Measurements from ENCODE around the gene PET100.
A peak's percentile ranks its signal among the peaks of the same experiment; 100 is the strongest.

PET100 gene

DNA sequence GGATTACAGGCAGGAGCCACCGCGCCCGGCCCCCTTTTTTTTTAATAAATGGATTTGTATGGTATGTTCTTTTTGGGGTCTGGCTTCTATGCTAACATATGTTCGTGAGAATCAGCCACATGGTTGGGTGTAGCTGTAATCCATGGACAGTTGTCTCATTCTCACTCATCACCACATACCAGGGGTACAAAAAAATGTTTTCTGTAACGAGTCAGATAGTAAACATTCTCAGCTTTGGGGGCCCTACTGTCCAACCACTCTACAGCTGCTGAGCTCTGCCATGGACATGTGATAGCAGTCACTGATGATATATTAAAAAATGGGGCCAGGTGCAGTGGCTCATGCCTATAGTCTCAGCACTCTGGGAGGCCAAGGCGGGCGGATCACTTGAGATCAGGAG lies 34.1 kb downstream of the PET100 start:
- Histone ChIP-seq H3K36me3 (ENCODE audit: control insufficient read depth, insufficient read depth, low read length) (no peaks in the 10 kb centered on the region), H3K4me3 (replicated peaks; ENCODE audit: low read depth, low read length) (no peak overlapping the region), H3K27me3 (replicated peaks; ENCODE audit: control insufficient read depth, insufficient read depth, low read length) (no peaks in the 10 kb centered on the region; the same call in 1 of the 2 replicates)
- TF ChIP-seq, protein P1, sequence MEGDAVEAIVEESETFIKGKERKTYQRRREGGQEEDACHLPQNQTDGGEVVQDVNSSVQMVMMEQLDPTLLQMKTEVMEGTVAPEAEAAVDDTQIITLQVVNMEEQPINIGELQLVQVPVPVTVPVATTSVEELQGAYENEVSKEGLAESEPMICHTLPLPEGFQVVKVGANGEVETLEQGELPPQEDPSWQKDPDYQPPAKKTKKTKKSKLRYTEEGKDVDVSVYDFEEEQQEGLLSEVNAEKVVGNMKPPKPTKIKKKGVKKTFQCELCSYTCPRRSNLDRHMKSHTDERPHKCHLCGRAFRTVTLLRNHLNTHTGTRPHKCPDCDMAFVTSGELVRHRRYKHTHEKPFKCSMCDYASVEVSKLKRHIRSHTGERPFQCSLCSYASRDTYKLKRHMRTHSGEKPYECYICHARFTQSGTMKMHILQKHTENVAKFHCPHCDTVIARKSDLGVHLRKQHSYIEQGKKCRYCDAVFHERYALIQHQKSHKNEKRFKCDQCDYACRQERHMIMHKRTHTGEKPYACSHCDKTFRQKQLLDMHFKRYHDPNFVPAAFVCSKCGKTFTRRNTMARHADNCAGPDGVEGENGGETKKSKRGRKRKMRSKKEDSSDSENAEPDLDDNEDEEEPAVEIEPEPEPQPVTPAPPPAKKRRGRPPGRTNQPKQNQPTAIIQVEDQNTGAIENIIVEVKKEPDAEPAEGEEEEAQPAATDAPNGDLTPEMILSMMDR (IDR thresholded peaks at IDR 0.05; ENCODE audit: insufficient read depth, low read length, poor library complexity, severe bottlenecking), result no peak
- no peak for DNase-seq (ENCODE audit: extremely low read depth, insufficient read length)

DNA sequence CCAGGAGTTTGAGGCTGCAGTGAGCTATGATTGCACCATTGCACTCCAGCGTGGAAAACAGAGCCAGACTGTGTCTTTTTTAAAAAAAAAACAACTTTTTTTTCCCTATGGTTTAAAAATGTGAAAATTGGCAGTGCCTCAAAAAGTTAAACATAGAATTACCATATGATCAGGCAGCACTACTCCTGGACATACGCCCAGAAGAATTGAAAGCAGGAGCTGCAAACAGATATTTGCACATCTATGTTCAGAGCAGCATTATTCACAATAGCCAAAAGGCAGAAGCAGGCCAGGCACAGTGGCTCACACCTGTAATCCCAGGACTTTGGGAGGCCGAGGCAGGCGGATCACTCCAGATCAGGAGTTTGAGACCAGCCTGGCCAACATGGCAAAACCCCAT lies 35.5 kb downstream of the PET100 start:
- Histone ChIP-seq H3K27me3 (replicated peaks; ENCODE audit: control insufficient read depth, insufficient read depth, low read length) (no peaks in the 10 kb centered on the region; the same call in 1 of the 2 replicates), H3K36me3 (ENCODE audit: control insufficient read depth, insufficient read depth, low read length) (no peaks in the 10 kb centered on the region), H3K4me3 (replicated peaks; ENCODE audit: low read depth, low read length) (no peak overlapping the region)
- TF ChIP-seq, protein P1 (IDR thresholded peaks at IDR 0.05; ENCODE audit: insufficient read depth, low read length, poor library complexity, severe bottlenecking), result no peak
- no peak for DNase-seq (ENCODE audit: extremely low read depth, insufficient read length)

DNA sequence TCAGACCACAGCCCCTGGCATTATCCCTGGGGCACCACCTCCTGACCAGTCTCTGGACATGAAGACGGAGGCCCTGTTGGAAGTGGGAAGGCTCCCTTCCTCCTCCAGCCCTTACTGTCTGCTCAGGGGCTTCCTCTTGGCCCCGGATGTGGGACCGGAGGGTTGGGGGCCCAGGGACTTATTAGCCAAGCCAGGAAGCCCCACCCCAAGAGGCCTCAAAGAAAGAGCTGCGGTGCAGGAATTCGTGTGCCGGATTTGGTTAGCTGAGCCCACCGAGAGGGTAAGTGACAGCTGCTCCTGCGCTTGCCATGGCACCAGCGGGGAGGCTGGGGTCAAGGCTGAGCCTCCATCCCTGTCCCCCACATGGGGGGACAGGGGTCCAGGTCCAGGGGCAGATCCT lies 39.2 kb downstream of the PET100 start, which contains the start of gene RETN:
RETN (plus strand) TSS at position 208 of the 400 bp plus-strand sequence. CDS start 278 bp downstream, outside the sequence.
- DNase-seq (ENCODE audit: extremely low read depth, insufficient read length), result no peak
- H3K36me3 ChIP-seq (ENCODE audit: control insufficient read depth, insufficient read depth, low read length), result no peaks in the 10 kb centered on the region
- H3K27me3 ChIP-seq (replicated peaks; ENCODE audit: control insufficient read depth, insufficient read depth, low read length), result no peaks in the 10 kb centered on the region; the same call in 1 of the 2 replicates
- H3K4me3 ChIP-seq (replicated peaks; ENCODE audit: low read depth, low read length), result no peak within 1 kb of the TSS
- TF ChIP-seq, protein P1 (IDR thresholded peaks at IDR 0.05; ENCODE audit: insufficient read depth, low read length, poor library complexity, severe bottlenecking), result no peak

DNA sequence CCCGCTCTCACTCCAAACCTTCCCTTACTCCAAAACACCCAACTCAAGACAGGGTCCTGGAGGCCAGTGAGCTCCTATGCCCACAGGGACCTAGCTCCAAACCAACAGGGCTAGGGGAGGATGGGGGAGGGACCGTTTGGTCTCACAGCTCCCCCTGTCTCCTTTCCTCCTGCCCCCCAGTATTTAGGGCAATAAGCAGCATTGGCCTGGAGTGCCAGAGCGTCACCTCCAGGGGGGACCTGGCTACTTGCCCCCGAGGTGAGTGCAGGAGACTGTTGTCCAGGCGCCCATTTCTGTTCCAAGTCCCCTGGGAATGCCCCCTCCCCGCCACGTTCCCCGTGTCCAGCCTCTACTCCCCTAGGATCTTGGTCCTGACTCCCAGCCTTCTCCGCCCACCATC lies 40.0 kb downstream of the PET100 start:
- no peak for DNase-seq (ENCODE audit: extremely low read depth, insufficient read length)
- Histone ChIP-seq H3K27me3 (replicated peaks; ENCODE audit: control insufficient read depth, insufficient read depth, low read length) (no peaks in the 10 kb centered on the region; the same call in 1 of the 2 replicates), H3K36me3 (ENCODE audit: control insufficient read depth, insufficient read depth, low read length) (no peaks in the 10 kb centered on the region), H3K4me3 (replicated peaks; ENCODE audit: low read depth, low read length) (no peak overlapping the region)
- TF ChIP-seq, protein P1 (IDR thresholded peaks at IDR 0.05; ENCODE audit: insufficient read depth, low read length, poor library complexity, severe bottlenecking), result no peak

DNA sequence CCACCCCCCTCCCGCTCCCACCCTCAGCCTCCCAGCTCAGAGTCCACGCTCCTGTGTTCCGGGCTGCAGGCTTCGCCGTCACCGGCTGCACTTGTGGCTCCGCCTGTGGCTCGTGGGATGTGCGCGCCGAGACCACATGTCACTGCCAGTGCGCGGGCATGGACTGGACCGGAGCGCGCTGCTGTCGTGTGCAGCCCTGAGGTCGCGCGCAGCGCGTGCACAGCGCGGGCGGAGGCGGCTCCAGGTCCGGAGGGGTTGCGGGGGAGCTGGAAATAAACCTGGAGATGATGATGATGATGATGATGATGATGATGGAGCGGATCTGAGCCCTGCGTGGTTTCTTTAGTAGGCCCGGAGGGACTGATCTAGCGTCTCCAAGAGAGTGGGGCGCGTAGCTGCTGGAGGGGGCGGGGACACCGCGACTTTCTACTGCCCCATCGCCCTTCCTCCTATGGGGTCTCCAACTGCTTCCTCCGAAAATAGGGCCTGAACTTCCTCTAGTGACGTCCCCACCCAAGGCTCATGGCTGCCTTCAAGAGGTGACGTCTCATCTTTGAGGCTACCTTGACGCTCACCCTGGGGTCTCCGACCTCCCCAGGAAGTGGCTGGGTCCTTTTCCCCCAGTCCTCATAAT lies 40.7 kb downstream of the PET100 start:
- H3K36me3 ChIP-seq (ENCODE audit: control insufficient read depth, insufficient read depth, low read length), result no peaks in the 10 kb centered on the region
- TF ChIP-seq, protein P1 (IDR thresholded peaks at IDR 0.05; ENCODE audit: insufficient read depth, low read length, poor library complexity, severe bottlenecking), result no peak
- H3K4me3 ChIP-seq (replicated peaks; ENCODE audit: low read depth, low read length), result peak overlapping the region; percentile 27
- H3K27me3 ChIP-seq (replicated peaks; ENCODE audit: control insufficient read depth, insufficient read depth, low read length), result no peaks in the 10 kb centered on the region; the same call in 1 of the 2 replicates
- DNase-seq (ENCODE audit: extremely low read depth, insufficient read length), result no peak
